GM12874 (cell line): ENCODE results near the gene EMC10.
A peak's percentile ranks its signal among the peaks of the same experiment; 100 is the strongest.

Experiments used
- TF ChIP-seq, protein P1 (sequence below): IDR thresholded peaks from 2 replicates; pipeline ENCODE4 v1.5.1; 2011; ENCODE audit warnings: low read depth, mild to moderate bottlenecking, control low read depth, low read length, moderate library complexity; ENCODE audit not compliant: insufficient read depth

Gene EMC10

DNA sequence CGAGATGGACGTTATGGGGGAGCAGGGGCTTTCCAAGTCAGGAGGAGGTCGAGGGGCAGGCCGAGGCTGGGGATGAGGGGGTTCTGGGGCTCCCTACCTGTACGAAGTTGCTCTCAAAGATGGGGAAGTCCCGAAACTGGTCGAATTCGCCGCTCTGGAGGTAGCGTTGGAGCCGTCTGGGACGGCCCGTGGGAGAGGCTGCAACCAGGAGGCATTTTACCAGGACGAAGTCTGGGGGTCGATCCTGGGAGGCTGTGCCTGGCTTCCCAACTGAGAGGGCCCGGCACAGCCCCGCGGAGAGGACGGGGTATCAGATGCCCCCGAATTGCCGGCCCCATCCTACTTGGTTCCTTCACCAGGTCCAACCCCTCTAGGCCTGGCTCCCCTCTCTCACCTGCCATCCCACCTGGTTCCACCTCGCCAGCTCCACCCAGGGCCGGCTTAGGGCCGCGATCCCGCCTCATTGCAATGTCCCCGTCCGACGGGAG lies 527 bp upstream of the EMC10 start:
- TF ChIP-seq, protein P1, sequence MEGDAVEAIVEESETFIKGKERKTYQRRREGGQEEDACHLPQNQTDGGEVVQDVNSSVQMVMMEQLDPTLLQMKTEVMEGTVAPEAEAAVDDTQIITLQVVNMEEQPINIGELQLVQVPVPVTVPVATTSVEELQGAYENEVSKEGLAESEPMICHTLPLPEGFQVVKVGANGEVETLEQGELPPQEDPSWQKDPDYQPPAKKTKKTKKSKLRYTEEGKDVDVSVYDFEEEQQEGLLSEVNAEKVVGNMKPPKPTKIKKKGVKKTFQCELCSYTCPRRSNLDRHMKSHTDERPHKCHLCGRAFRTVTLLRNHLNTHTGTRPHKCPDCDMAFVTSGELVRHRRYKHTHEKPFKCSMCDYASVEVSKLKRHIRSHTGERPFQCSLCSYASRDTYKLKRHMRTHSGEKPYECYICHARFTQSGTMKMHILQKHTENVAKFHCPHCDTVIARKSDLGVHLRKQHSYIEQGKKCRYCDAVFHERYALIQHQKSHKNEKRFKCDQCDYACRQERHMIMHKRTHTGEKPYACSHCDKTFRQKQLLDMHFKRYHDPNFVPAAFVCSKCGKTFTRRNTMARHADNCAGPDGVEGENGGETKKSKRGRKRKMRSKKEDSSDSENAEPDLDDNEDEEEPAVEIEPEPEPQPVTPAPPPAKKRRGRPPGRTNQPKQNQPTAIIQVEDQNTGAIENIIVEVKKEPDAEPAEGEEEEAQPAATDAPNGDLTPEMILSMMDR, result no peak

DNA sequence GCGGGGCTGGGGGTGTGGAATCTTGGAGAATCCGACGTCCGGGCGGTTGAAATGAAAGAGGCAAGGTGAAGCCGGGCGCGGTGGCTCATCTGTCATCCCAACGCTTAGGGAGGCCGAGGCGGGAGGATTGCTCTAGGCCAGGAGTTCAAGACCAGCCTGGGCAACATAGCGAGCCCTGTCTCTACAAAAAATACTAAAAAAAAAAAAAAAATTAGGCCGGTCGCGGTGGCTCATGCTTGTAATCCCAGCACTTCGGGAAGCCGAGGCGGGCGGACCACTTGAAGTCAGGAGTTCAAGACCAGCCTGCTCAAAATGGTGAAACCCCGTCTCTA lies 566 bp downstream of the EMC10 start:
- TF ChIP-seq, protein P1, result no peak

DNA sequence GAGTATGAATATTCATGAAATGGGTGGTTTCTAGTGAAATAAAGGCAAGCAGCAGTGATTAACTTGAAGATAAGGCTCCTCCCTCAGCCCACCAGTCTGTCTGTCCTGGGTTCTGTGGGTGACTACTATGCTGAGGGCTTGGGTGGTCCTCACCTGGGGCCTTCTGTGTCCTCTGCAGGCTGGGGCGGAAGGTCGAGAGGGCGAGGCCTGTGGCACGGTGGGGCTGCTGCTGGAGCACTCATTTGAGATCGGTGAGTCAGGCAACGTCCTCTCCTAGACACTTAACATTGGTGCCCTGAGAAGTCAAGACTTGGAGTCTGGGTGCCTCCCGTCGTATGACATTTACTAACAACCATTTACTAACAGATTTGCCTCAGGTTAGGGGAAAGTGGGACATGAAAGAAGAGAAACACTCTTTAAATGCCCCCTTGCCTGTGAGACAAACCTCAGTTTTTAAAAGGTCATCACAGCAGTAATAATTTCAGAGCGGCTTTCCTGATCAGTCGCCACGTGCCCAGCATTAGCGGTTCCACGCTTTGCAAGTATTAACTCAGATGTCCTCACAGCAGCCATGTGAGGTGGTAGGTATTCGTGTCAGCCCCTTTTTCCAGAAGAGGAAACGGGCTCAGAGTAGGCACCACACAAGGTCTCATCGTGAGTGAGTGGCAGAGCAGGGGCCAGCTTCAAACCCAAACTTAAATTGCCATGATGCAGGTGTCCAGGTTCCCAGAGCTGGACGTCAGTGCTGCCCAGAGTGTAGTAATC lies 1.6 kb downstream of the EMC10 start:
- TF ChIP-seq, protein P1, result no peak

DNA sequence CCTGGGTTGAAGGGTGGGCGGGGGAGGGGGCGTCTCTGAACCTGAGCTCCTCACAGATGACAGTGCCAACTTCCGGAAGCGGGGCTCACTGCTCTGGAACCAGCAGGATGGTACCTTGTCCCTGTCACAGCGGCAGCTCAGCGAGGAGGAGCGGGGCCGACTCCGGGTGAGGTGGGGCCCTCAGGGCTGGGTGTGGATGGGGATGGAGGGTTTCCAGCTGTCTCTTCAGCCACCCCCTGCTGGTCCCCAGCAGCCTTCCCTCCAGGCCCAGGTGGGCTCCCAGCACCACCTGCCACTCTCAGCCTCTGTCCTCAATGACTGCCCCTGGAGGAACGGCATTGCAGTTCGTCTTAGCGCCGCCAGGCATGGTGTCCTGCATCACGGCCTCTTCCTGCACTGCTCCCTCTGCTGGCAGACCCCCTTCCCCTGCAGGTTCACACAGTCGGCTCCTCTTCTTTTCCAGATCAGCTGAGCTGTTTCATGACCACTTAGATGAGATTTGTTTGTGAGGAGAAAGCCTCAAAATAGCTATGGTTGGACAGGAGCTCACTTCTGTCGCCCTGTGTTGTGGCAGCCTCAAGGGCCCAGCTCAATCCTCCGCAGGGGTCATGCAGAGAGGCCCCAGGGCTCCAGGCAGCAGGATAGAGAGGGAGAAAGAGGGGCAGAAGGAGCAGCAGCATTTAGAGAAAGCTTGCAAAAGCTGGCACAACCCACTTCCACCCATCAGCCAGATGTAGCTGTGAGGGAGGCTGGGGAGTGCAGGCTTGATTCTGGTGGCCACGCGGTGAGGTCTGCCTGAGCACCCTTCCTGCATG lies 2.8 kb downstream of the EMC10 start:
- TF ChIP-seq, protein P1, result peak; percentile 21; the same call in 1 of the 2 replicates

DNA sequence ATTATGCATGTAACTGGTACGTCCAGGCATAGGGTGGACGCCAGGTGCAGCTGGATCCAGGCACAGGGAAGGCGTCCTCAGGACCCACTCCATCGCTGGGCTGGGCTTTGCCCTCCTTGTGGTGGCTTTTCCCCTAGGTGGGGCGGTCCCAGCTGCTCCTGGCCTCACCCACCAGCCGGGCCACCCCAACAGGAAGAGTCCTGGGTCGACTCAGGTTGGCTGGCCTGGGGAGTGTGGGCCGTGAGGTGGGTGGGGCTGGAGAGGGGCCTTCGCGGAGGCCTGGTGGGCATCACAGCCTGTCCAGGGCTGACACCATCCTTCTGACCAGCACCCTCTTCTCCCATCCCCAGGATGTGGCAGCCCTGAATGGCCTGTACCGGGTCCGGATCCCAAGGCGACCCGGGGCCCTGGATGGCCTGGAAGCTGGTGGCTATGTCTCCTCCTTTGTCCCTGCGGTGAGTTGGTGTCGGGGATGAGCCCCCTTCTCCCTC lies 3.5 kb downstream of the EMC10 start:
- TF ChIP-seq, protein P1, result no peak

DNA sequence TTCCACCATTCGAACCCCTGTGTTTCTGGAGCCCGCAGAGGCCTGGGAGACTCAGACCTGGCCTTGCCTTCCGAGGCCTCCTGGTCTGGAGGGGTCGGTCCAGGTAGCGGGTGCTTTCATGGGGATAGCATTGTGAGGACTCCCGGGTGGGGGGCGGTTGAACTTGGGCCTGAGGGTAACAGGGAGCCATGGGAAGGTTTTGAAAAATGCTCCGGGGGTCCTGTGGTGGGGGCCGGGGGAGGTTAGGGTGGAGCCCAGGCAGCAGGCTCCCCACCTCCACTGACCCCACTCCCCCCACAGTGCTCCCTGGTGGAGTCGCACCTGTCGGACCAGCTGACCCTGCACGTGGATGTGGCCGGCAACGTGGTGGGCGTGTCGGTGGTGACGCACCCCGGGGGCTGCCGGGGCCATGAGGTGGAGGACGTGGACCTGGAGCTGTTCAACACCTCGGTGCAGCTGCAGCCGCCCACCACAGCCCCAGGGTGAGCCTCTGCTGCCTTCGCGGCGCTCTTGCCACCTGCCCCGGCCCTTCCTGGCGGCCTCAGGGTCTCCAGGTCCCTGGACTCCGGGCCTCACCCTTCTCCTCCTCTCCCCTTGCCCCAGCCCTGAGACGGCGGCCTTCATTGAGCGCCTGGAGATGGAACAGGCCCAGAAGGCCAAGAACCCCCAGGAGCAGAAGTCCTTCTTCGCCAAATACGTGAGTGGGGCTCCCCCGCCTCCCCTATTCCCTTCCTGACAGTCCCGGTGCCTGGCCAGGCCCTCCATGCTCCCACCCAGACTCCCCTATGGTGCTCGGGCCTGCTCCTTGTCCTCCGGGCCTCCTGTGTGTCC lies 4.2 kb downstream of the EMC10 start:
- TF ChIP-seq, protein P1, result no peak
